Transverse colon (tissue), 4 donors: ENCODE data around the gene MUC6. TPM values are rescaled to one million over a fixed set of nuclear protein-coding genes. Genes with fewer than 3 reads are reported as not detected.

Experiments
- DNase-seq: peaks from one replicate; pipeline ENCODE4 v3.0.0-alpha.2; 2019
- H3K27ac ChIP-seq, 4 donors: fragments of 200-600 bp; sonication (generic); 2 replicates each; pipeline ENCODE4 v1.5.1; 2016 to 2018; ENCODE audit warnings: inconsistent platforms in 4 of 4
- H3K27me3 ChIP-seq: fragments of 200-600 bp; sonication (generic); 2 replicates; pipeline ENCODE4 v1.5.1; 2017; ENCODE audit warnings: inconsistent platforms
- H3K36me3 ChIP-seq, 4 donors: fragments of 200-600 bp; sonication (generic); 2 replicates each; pipeline ENCODE4 v1.5.1; 2017 to 2019; ENCODE audit warnings: inconsistent platforms in 4 of 4
- H3K4me1 ChIP-seq, 4 donors: fragments of 200-600 bp; sonication (generic); 2 replicates each; pipeline ENCODE4 v1.5.1; 2017 to 2020; ENCODE audit warnings: inconsistent platforms in 4 of 4
- H3K4me3 ChIP-seq, 4 donors: fragments of 200-600 bp; sonication (generic); 1 replicate in 1 of 4; 2 replicates in 3 of 4; pipeline versions ENCODE4 v1.5.1 to v1.6.1; 2017 to 2019; ENCODE audit warnings: inconsistent platforms in 4 of 4
- H3K9me3 ChIP-seq, 2 donors: fragments of 200-600 bp; sonication (generic); 2 replicates each; pipeline ENCODE4 v1.5.1; 2017 to 2019; ENCODE audit warnings: inconsistent platforms in 2 of 2
- EP300 ChIP-seq: sonication (generic); formaldehyde crosslinking; IDR thresholded peaks from one replicate; pipeline ENCODE4 v1.6.1; 2017; ENCODE audit warnings: antibody characterized with exemption, low read depth
- POLR2A ChIP-seq: fragments of 450-650 bp; IDR thresholded peaks from one replicate; pipeline ENCODE4 v1.6.1; 2016; ENCODE audit warnings: antibody characterized with exemption, mild to moderate bottlenecking, moderate library complexity
- POLR2AphosphoS5 ChIP-seq, 3 donors: sonication (generic); formaldehyde crosslinking; IDR thresholded peaks; one replicate each; pipeline ENCODE4 v1.6.1; 2016; ENCODE audit warnings: antibody characterized with exemption in 3 of 3
- WGBS, 2 donors: methylation state at CpG; one replicate each; pipeline ENCODE4 v1.1.5; 2018; ENCODE audit warnings: low coverage in 1 of 2; 5-methylcytosine and 5-hydroxymethylcytosine counted together
- in situ Hi-C, 4 donors: fragments of 200-750 bp; cut with MboI; loops; one replicate each; pipeline versions ENCODE4 v1.15.0 to v1.15.1; 2017; ENCODE audit warnings: low sequenced_read_pairs in 3 of 4, low pct_ligation_motif_present in 1 of 4, low pct_unique_long_range_greater_than_20kb in 1 of 4
- intact Hi-C: fragments of 100-400 bp; cut with DNase I; formaldehyde crosslinking; loops from one replicate; pipeline ENCODE4 v1.15.1; 2023; ENCODE audit warnings: low total_unique reads
- total RNA-seq, 4 donors: library from RNA; depleted of rRNA; stranded (reverse); fragments of >200 nt; gene quantifications; one replicate each; pipeline ENCODE4 v1.1.0, GENCODE V29; 2016
- TF ChIP-seq, protein P1 (sequence below), 5 experiments: fragments of 200-600 bp in 3 of 5; fragments of 450-650 bp in 2 of 5; sonication (generic) in 3 of 5; IDR thresholded peaks; 1 replicate in 2 of 5; 2 replicates in 3 of 5; pipeline ENCODE4 v1.5.1; 2016 to 2017; ENCODE audit warnings: antibody characterized with exemption in 5 of 5, inconsistent platforms in 3 of 5, mild to moderate bottlenecking in 2 of 5, moderate library complexity in 1 of 5

MUC6 gene
- total RNA-seq, 4 donors from 2014 or later = not detected

- Histone ChIP-seq H3K27me3 (peaks cover 4% of the 10 kb centered on the region), H3K4me1 (peaks cover 5 to 20% (median 11%) of the 10 kb centered on the region in 4 donors), H3K27ac (peak overlapping the region; percentile 70 to 82 (median 78)), H3K36me3 (no peaks in the 10 kb centered on the region), H3K4me3 (no peak overlapping the region), H3K9me3 (peaks cover 0 to 3% of the 10 kb centered on the region in 2 donors)
- TF ChIP-seq POLR2A (peak; percentile 56), EP300 (peak; percentile 82), POLR2AphosphoS5 (IDR thresholded peaks at IDR 0.05) (peak in 2 of 3 donors; percentile 66 to 68)
- TF ChIP-seq, protein P1, sequence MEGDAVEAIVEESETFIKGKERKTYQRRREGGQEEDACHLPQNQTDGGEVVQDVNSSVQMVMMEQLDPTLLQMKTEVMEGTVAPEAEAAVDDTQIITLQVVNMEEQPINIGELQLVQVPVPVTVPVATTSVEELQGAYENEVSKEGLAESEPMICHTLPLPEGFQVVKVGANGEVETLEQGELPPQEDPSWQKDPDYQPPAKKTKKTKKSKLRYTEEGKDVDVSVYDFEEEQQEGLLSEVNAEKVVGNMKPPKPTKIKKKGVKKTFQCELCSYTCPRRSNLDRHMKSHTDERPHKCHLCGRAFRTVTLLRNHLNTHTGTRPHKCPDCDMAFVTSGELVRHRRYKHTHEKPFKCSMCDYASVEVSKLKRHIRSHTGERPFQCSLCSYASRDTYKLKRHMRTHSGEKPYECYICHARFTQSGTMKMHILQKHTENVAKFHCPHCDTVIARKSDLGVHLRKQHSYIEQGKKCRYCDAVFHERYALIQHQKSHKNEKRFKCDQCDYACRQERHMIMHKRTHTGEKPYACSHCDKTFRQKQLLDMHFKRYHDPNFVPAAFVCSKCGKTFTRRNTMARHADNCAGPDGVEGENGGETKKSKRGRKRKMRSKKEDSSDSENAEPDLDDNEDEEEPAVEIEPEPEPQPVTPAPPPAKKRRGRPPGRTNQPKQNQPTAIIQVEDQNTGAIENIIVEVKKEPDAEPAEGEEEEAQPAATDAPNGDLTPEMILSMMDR (IDR thresholded peaks at IDR 0.05) = no peak
- DNase-seq = peak; percentile 92
- in situ Hi-C loops (no loop called here), intact Hi-C loops (no loop called here)
- 48 to 70% methylated on average over 3 to 18 of the region's 18 CpGs for WGBS, 2 donors
Measured at GRCh38 chr11:1060852-1061616, 24.5 kb upstream of the MUC6 start.

- in situ Hi-C loops = no loop called here
- Histone ChIP-seq H3K9me3 (peaks cover 0 to 3% of the 10 kb centered on the region in 2 donors), H3K4me1 (peaks cover 6 to 24% (median 11%) of the 10 kb centered on the region in 4 donors), H3K27me3 (peaks cover under 1% of the 10 kb centered on the region), H3K36me3 (no peaks in the 10 kb centered on the region), H3K27ac (peak overlapping the region; percentile 70 to 82 (median 78)), H3K4me3 (no peak overlapping the region)
- no peak for TF ChIP-seq POLR2A
- no peak for TF ChIP-seq POLR2AphosphoS5 (IDR thresholded peaks at IDR 0.05)
- TF ChIP-seq, protein P1 (IDR thresholded peaks at IDR 0.05) = no peak
- TF ChIP-seq EP300 = no peak
- DNase-seq = no peak
- intact Hi-C loops = no loop called here
- 73 to 76% methylated on average over 5 to 12 of the region's 16 CpGs for WGBS, 2 donors
Measured at GRCh38 chr11:1060410-1060809, 23.9 kb upstream of the MUC6 start.

DNA sequence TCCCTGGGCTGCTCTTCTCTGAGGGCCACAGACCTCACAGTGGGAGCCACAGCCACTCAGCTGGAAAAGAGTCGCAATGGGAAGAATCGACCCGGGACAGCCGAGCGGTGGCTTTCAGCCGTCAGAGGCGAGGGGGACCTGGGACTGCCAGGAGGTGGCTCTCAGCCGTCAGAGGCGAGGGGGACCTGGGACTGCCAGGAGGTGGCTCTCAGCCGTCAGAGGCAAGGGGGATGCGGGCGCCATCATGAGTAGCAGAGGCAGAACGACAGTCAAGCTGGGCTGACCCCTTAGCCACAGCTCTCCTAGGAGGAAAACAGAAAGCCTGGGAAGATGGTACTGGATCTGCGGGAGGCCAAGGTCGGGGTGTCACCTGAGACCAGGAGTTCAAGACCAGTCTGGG is 23.2 kb upstream of the MUC6 start:
- in situ Hi-C loops (no loop called here), intact Hi-C loops (loop anchor here (10.0 kb wide), 1 partner anchor 205 kb away; no protein-coding TSS in a partner anchor)
- peak overlapping the region; percentile 70 to 82 (median 78) for H3K27ac ChIP-seq
- no peak overlapping the region for H3K4me3 ChIP-seq
- peaks cover 9 to 31% (median 17%) of the 10 kb centered on the region in 4 donors for H3K4me1 ChIP-seq
- no peaks in the 10 kb centered on the region for H3K36me3 ChIP-seq
- DNase-seq = no peak
- H3K9me3 ChIP-seq = peaks cover 0 to 3% of the 10 kb centered on the region in 2 donors
- WGBS, 2 donors = 82 to 87% methylated on average over 6 to 15 of the region's 15 CpGs
- no peak for TF ChIP-seq POLR2AphosphoS5 (IDR thresholded peaks at IDR 0.05)
- no peak for TF ChIP-seq EP300
- TF ChIP-seq, protein P1 (IDR thresholded peaks at IDR 0.05) = no peak
- no peak for TF ChIP-seq POLR2A
- peaks cover 2% of the 10 kb centered on the region for H3K27me3 ChIP-seq

DNA sequence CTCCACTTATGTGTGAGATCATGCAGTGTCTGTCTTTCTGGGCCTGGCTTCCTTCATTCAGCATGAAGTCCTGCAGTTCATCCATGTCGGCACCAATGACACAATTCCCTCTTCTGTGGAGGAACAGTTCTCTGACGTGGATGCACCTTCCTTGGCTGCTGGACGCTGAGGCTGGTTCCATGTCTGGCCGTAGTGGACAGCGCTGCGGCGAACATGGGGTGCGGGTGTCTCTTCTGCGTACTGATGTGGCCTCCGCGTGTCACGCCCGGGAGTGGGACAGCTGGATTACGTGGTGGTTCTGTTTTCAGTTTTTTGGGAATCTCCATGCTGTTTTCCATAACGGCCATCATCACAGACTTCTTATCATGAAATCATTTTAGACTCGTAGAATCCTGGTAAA is 21.3 kb upstream of the MUC6 start:
- Histone ChIP-seq H3K4me3 (no peak overlapping the region), H3K36me3 (no peaks in the 10 kb centered on the region), H3K9me3 (peaks cover 0 to 3% of the 10 kb centered on the region in 2 donors), H3K27ac (no peak overlapping the region), H3K4me1 (peaks cover 13 to 48% (median 30%) of the 10 kb centered on the region in 4 donors), H3K27me3 (peaks cover 11% of the 10 kb centered on the region)
- DNase-seq = no peak
- intact Hi-C loops = loop anchor here (10.0 kb wide), 1 partner anchor 203 kb away; no protein-coding TSS in a partner anchor
- TF ChIP-seq POLR2A = no peak
- no peak for TF ChIP-seq EP300
- 90 to 100% methylated on average over 1 to 16 of the region's 16 CpGs for WGBS, 2 donors
- in situ Hi-C loops = no loop called here
